Activated B cell treated with CpG ODN at 0.5 μM for 24 hours (primary cell): Measurements from ENCODE around the gene TPP2. TPM values are rescaled to one million over a fixed set of nuclear protein-coding genes. Genes with fewer than 3 reads are reported as not detected.

Experiments used
- ATAC-seq: fragments of 200-7000 bp; cut with Tn5 transposase; one replicate; pipeline ENCODE4 v1.10.0; 2021; ENCODE audit warnings: low read depth, mild to moderate bottlenecking, moderate library complexity
- CTCF ChIA-PET: fragments of 350-600 bp; sonication (Branson Sonifier 250); formaldehyde crosslinking; loops from one replicate; lab custom pipeline; 2021; ENCODE audit warnings: antibody characterized with exemption; lab: Charles Lee
- POLR2A ChIA-PET: fragments of 350-600 bp; sonication (Branson Sonifier 250); formaldehyde crosslinking; loops from one replicate; lab custom pipeline; 2021; ENCODE audit warnings: antibody characterized with exemption; lab: Charles Lee
- DNase-seq: peaks from one replicate; pipeline ENCODE4 v3.0.0; 2022
- H3K27ac Mint-ChIP-seq: one replicate; pipeline ENCODE4 v1.8.0; 2020; ENCODE audit warnings: mixed read lengths
- H3K27me3 Mint-ChIP-seq: one replicate; pipeline ENCODE4 v1.8.0; 2021; ENCODE audit warnings: mixed read lengths
- H3K36me3 Mint-ChIP-seq: one replicate; pipeline ENCODE4 v1.8.0; 2021; ENCODE audit warnings: low read depth, mixed read lengths
- H3K4me1 Mint-ChIP-seq: one replicate; pipeline ENCODE4 v1.8.0; 2021; ENCODE audit warnings: mixed read lengths
- H3K4me3 Mint-ChIP-seq: one replicate; pipeline ENCODE4 v1.8.0; 2020; ENCODE audit warnings: mild to moderate bottlenecking, mixed read lengths
- H3K9me3 Mint-ChIP-seq: one replicate; pipeline ENCODE4 v1.8.0; 2020; ENCODE audit warnings: mixed read lengths
- intact Hi-C: fragments of 100-400 bp; cut with micrococcal nuclease; formaldehyde crosslinking; loops from one replicate; pipeline ENCODE4 v1.15.1; 2024
- total RNA-seq: library from RNA; stranded (reverse); gene quantifications from 2 replicates; pipeline ENCODE4 v1.2.3, GENCODE V29; 2022
- TF ChIP-seq, protein P1 (sequence below): fragments of 200-600 bp; IDR thresholded peaks from one replicate; pipeline ENCODE4 v1.8.0; 2022; ENCODE audit warnings: antibody characterized with exemption, mild to moderate bottlenecking

The TPP2 gene
- total RNA-seq, 1 donor from 2014 or later, result 53.1 TPM

DNA sequence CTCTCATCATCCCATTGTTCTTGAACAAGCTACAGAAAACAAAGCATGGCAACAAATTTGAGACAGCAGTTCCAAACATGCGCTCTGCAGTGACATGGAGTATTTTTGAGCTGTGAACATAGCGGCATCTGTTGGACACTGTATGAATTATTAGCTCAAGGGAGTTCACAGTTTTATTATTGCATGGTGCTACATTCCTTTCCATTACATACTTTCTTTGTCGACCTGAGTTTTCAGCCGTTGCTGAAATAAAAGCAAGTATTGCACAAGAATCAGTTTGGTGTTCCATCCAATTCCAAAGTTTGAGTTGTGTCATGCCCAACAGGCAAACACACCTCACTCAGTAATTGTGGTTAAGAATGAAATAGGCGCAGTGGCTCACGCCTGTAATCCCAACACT is 128.1 kb downstream of the TPP2 start:
- H3K36me3 Mint-ChIP-seq, result no peaks in the 10 kb centered on the region
- no peaks in the 10 kb centered on the region for H3K4me1 Mint-ChIP-seq
- no peak for DNase-seq
- ATAC-seq, result no peak
- H3K27me3 Mint-ChIP-seq, result peaks cover 7% of the 10 kb centered on the region
- ChIA-PET CTCF (interaction anchor here (0.7 to 1.1 kb wide), 2 partner anchors 143 to 146 kb away, joined by 3 to 4 read pairs; no protein-coding TSS in a partner anchor), POLR2A (no interaction called here)
- H3K9me3 Mint-ChIP-seq, result no peaks in the 10 kb centered on the region
- TF ChIP-seq, protein P1, sequence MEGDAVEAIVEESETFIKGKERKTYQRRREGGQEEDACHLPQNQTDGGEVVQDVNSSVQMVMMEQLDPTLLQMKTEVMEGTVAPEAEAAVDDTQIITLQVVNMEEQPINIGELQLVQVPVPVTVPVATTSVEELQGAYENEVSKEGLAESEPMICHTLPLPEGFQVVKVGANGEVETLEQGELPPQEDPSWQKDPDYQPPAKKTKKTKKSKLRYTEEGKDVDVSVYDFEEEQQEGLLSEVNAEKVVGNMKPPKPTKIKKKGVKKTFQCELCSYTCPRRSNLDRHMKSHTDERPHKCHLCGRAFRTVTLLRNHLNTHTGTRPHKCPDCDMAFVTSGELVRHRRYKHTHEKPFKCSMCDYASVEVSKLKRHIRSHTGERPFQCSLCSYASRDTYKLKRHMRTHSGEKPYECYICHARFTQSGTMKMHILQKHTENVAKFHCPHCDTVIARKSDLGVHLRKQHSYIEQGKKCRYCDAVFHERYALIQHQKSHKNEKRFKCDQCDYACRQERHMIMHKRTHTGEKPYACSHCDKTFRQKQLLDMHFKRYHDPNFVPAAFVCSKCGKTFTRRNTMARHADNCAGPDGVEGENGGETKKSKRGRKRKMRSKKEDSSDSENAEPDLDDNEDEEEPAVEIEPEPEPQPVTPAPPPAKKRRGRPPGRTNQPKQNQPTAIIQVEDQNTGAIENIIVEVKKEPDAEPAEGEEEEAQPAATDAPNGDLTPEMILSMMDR, result no peak
- no peak overlapping the region for H3K4me3 Mint-ChIP-seq
- H3K27ac Mint-ChIP-seq, result no peak overlapping the region
- intact Hi-C loops, result loop anchor here (1.0 kb wide), 1 partner anchor 145 kb away; no protein-coding TSS in a partner anchor

DNA sequence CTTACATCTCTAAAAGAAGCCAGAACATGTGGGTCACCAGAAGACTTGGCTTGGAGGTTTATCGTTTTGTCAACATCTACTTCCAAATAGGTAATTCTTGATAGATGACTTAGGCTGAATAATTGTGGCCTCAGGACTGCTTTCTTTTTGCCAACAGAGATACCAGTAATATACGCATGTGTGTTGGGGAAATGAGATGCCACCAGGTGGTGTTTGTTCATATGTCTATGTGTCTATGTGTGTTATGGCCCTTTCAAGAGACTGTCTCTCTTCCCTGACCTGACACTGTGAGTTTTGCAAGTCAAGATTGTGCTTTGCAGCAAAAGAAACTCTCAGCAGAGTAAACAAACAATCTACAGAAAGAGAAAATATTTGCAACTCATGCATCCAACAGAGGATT is 129.6 kb downstream of the TPP2 start:
- CTCF ChIA-PET, result no interaction called here
- Mint-ChIP-seq H3K27ac (no peak overlapping the region), H3K36me3 (no peaks in the 10 kb centered on the region), H3K4me1 (no peaks in the 10 kb centered on the region), H3K9me3 (no peaks in the 10 kb centered on the region), H3K27me3 (peaks cover 7% of the 10 kb centered on the region), H3K4me3 (no peak overlapping the region)
- TF ChIP-seq, protein P1, result no peak
- intact Hi-C loops, result no loop called here
- POLR2A ChIA-PET, result no interaction called here
- no peak for DNase-seq
- ATAC-seq, result no peak

Other genes with a start within 250 kb of the TPP2 start
- not detected in 2 replicates for gene FGF14, start 194.9 kb upstream of the TPP2 start, total RNA-seq
- not detected in 2 replicates for gene METTL21C, start 98.1 kb downstream of the TPP2 start, total RNA-seq
- 5.3 and 6.2 TPM in 2 replicates for gene TEX30, start 176.8 kb downstream of the TPP2 start, total RNA-seq
- 0.11 TPM in 1 of 2 replicates, not detected in the other for gene POGLUT2, start 202.0 kb downstream of the TPP2 start, total RNA-seq
- 4.7 and 6.4 TPM in 2 replicates for gene BIVM, start 202.1 kb downstream of the TPP2 start, total RNA-seq
- gene ERCC5, start 249.0 kb downstream of the TPP2 start, total RNA-seq, result 62.8 and 74.3 TPM in 2 replicates